HCT116 (cell line): Measurements from ENCODE around the gene SQSTM1. TPM values are rescaled to one million over a fixed set of nuclear protein-coding genes. Genes with fewer than 3 reads are reported as not detected.

ENCODE experiments used
- ATAC-seq: fragments of 200-7000 bp; cut with Tn5 transposase; 2 replicates; pipeline ENCODE4 v1.9.1; 2020; ENCODE audit warnings: mild to moderate bottlenecking, moderate library complexity
- BruUV-seq: library from RNA; stranded (reverse); fragments of 400-500 nt; replicated peaks from 2 replicates; lab custom pipeline; 2021; lab: Mats Ljungman, UMichigan
- CTCF ChIA-PET: fragments of 300-600 bp; sonication (Branson Sonifier 250); formaldehyde crosslinking; loops from one replicate; lab custom pipeline; 2021; ENCODE audit warnings: antibody characterized with exemption; lab: Charles Lee
- POLR2A ChIA-PET: fragments of 300-600, 350-600 bp; sonication (Branson Sonifier 250); formaldehyde crosslinking; loops from one replicate; lab custom pipeline; 2021; ENCODE audit warnings: antibody characterized with exemption; lab: Charles Lee
- RAD21 ChIA-PET, 2 experiments: fragments of 300-600 bp; sonication (Branson Sonifier 250); formaldehyde crosslinking; loops; one replicate each; lab custom pipeline; 2023; ENCODE audit warnings: low total read pairs in 2 of 2; ENCODE audit not compliant: uncharacterized antibody in 2 of 2, unreplicated experiment in 2 of 2, low non-redundant PET in 1 of 2; lab: Charles Lee
- DNase-seq: peaks from one replicate; pipeline ENCODE4 v3.0.0-alpha.2; 2010; ENCODE audit warnings: low read depth, low spot score
- H2AFZ ChIP-seq: fragments of 200-600 bp; shearing (Covaris generic), sonication (generic); 2 replicates; pipeline ENCODE4 v1.6.1; 2017; ENCODE audit warnings: low read depth, mixed run types, mixed read lengths, antibody characterized with exemption, low read length; ENCODE audit not compliant: poor library complexity, severe bottlenecking
- H3K27ac ChIP-seq: 2 replicates; pipeline ENCODE4 v1.5.1; 2012; ENCODE audit warnings: low read depth, low read length
- H3K27me3 ChIP-seq: fragments of 200-600 bp; sonication (generic); 2 replicates; pipeline ENCODE4 v1.6.1; 2016; ENCODE audit warnings: mixed run types, low read length, mixed read lengths; ENCODE audit not compliant: insufficient read depth
- H3K36me3 ChIP-seq, 2 experiments: fragments of 200-500 bp in 1 of 2; fragments of 200-600 bp in 1 of 2; sonication (Bioruptor generic) in 1 of 2; sonication (generic) in 1 of 2; 2 replicates each; pipeline versions ENCODE4 v1.5.1 to v1.6.1; 2014 to 2016; ENCODE audit warnings: low read length in 2 of 2, inconsistent platforms in 1 of 2, mixed read lengths in 1 of 2, mixed run types in 1 of 2; ENCODE audit not compliant: insufficient read depth in 2 of 2, control insufficient read depth in 1 of 2
- H3K4me1 ChIP-seq, 2 experiments: fragments of 200-600 bp in 1 of 2; sonication (generic) in 1 of 2; 2 replicates each; pipeline versions ENCODE4 v1.5.1 to v1.6.1; 2012 to 2017; ENCODE audit warnings: low read length in 2 of 2, inconsistent platforms in 1 of 2, mild to moderate bottlenecking in 1 of 2, mixed read lengths in 1 of 2, mixed run types in 1 of 2, moderate library complexity in 1 of 2; ENCODE audit not compliant: insufficient read depth in 2 of 2, control insufficient read depth in 1 of 2
- H3K4me2 ChIP-seq: fragments of 200-600 bp; sonication (generic); 2 replicates; pipeline ENCODE4 v1.6.1; 2017; ENCODE audit warnings: mixed run types, low read length, mixed read lengths
- H3K4me3 ChIP-seq, 2 experiments: fragments of 200-600 bp in 1 of 2; sonication (generic) in 1 of 2; replicated peaks in 1 of 2; 2 replicates each; pipeline ENCODE4 v1.5.1; 2011 to 2016; ENCODE audit warnings: low read length in 2 of 2, control low read depth in 1 of 2, low read depth in 1 of 2, mild to moderate bottlenecking in 1 of 2, mixed read lengths in 1 of 2, mixed run types in 1 of 2
- H3K79me2 ChIP-seq: fragments of 200-600 bp; sonication (generic); 2 replicates; pipeline ENCODE4 v1.6.1; 2017; ENCODE audit warnings: mild to moderate bottlenecking, mixed run types, low read length, moderate library complexity, mixed read lengths; ENCODE audit not compliant: insufficient read depth
- H3K9ac ChIP-seq: fragments of 200-600 bp; sonication (generic); 2 replicates; pipeline ENCODE4 v1.6.1; 2016; ENCODE audit warnings: low read length, mixed read lengths
- H3K9me2 ChIP-seq: fragments of 200-600 bp; sonication (generic), shearing (Covaris generic); 2 replicates; pipeline ENCODE4 v1.6.1; 2017; ENCODE audit warnings: mixed run types, mild to moderate bottlenecking, moderate library complexity; ENCODE audit not compliant: insufficient read depth
- H3K9me3 ChIP-seq, 2 experiments: fragments of 200-500 bp in 1 of 2; fragments of 200-600 bp in 1 of 2; sonication (Bioruptor generic) in 1 of 2; sonication (generic) in 1 of 2; 2 replicates each; pipeline ENCODE4 v1.6.1; 2014 to 2017; ENCODE audit warnings: low read length in 2 of 2, mixed read lengths in 2 of 2, inconsistent platforms in 1 of 2, low read depth in 1 of 2, mild to moderate bottlenecking in 1 of 2, mixed run types in 1 of 2, moderate library complexity in 1 of 2; ENCODE audit not compliant: control insufficient read depth in 1 of 2, insufficient read depth in 1 of 2
- H4K20me1 ChIP-seq: fragments of 200-600 bp; sonication (generic), shearing (Covaris generic); 2 replicates; pipeline ENCODE4 v1.6.1; 2017; ENCODE audit warnings: mixed run types, mild to moderate bottlenecking, moderate library complexity; ENCODE audit not compliant: insufficient read depth
- EGR1 ChIP-seq: IDR thresholded peaks from 2 replicates; pipeline ENCODE4 v1.6.1; 2012; ENCODE audit warnings: low read depth
- EZH2 ChIP-seq: fragments of 200-600 bp; sonication (generic); IDR thresholded peaks from 2 replicates; pipeline ENCODE4 v1.6.1; 2017; ENCODE audit warnings: antibody characterized with exemption, mixed run types
- FOSL1 ChIP-seq: IDR thresholded peaks from 2 replicates; pipeline ENCODE4 v1.6.1; 2012; ENCODE audit warnings: low read depth
- MAX ChIP-seq: IDR thresholded peaks from 2 replicates; pipeline ENCODE4 v1.6.1; 2012
- REST ChIP-seq: IDR thresholded peaks from 2 replicates; pipeline ENCODE4 v1.6.1; 2012; ENCODE audit warnings: low read depth
- SIN3A ChIP-seq: IDR thresholded peaks from 2 replicates; pipeline ENCODE4 v1.6.1; 2012; ENCODE audit warnings: low read depth
- SRF ChIP-seq: IDR thresholded peaks from 2 replicates; pipeline ENCODE4 v1.6.1; 2012; ENCODE audit warnings: low read depth
- YY1 ChIP-seq: IDR thresholded peaks from 2 replicates; pipeline ENCODE4 v1.6.1; 2011; ENCODE audit warnings: low read length, low read depth, moderate library complexity, mild to moderate bottlenecking; ENCODE audit not compliant: insufficient replicate concordance; ENCODE audit errors: extremely low read depth
- ZFX ChIP-seq: fragments of 450-650 bp; IDR thresholded peaks from 2 replicates; pipeline ENCODE4 v1.6.1; 2017
- intact Hi-C: fragments of 100-400 bp; cut with micrococcal nuclease; formaldehyde crosslinking; loops from 2 replicates; pipeline ENCODE4 v1.10.0; 2022
- total RNA-seq: library from RNA; stranded (reverse); gene quantifications from one replicate; pipeline ENCODE4 v1.2.1, GENCODE V29; 2021; ENCODE audit not compliant: unreplicated experiment
- TF ChIP-seq, protein P1 (sequence below): IDR thresholded peaks from 2 replicates; pipeline ENCODE4 v1.6.1; 2012

Gene SQSTM1
- total RNA-seq, 1 experiment from 2014 or later = 299 TPM

DNA sequence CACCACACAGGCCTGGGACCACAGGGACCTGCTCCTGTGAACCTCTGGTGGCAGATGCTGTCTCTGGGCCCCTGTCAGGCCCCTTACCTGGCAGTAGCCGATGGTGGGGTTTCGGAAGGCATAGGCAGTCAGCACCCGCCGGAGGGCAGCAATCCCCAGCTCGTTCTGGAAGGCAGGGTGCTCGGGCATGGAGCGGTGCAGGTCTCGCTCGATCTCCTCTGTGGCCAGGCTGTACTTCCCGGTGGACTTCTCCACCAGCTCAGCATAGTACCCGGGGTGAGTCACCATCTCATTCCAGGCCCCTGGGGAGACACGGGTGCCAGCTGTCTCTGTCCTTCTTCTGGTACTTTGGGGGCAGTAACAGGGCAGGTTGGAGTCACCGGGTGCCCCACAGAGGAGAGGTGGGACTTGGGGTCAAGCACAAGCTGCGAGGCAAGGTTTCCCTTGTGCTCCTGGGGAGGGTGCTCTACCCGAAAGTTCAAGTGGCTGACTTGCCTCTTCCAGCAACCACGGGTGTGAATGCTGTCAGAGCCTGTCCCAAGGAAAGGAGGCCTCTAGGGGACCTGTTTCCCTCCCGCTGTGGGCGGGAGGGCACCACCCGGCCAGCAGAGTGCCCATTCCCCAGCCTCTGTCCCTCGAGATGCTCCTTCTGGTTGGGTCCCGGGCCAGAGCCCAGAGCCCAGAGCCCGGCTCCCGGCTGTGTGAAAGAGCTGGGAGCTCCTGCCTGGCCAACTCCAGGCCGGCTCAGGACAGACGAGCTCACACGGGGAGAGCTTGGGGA lies 57.7 kb downstream of the SQSTM1 start:
- ATAC-seq (no peak), DNase-seq (no peak)
- Histone ChIP-seq H3K27me3 (no peaks in the 10 kb centered on the region), H2AFZ (no peak overlapping the region), H3K4me3 (no peak overlapping the region), H3K4me1 (no peaks in the 10 kb centered on the region), H3K36me3 (peaks cover 20 to 34% of the 10 kb centered on the region in 2 experiments), H4K20me1 (no peaks in the 10 kb centered on the region), H3K9me2 (no peaks in the 10 kb centered on the region), H3K9ac (no peak overlapping the region), H3K9me3 (peaks cover 9 to 11% of the 10 kb centered on the region in 2 experiments; a peak in 3 of 4 replicates), H3K79me2 (no peaks in the 10 kb centered on the region), H3K4me2 (no peak overlapping the region), H3K27ac (no peak overlapping the region)
- ChIA-PET CTCF (no interaction called here), RAD21 (no interaction called here), POLR2A (no interaction called here)
- BruUV-seq = no TSS peak
- intact Hi-C loops = no loop called here
- TF ChIP-seq EZH2 (no peak), SIN3A (no peak), MAX (no peak), SRF (no peak), ZFX (no peak), REST (no peak), FOSL1 (no peak), YY1 (no peak), EGR1 (no peak)
- TF ChIP-seq, protein P1, sequence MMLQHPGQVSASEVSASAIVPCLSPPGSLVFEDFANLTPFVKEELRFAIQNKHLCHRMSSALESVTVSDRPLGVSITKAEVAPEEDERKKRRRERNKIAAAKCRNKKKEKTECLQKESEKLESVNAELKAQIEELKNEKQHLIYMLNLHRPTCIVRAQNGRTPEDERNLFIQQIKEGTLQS = no peak
